ENCODE data around the gene TP53BP2.
A peak's percentile ranks its signal among the peaks of the same experiment; 100 is the strongest.
"Not testable (repeated sequence)": the region's sequence is repeated elsewhere in the genome, so short reads cannot be mapped to it uniquely, and the experiment has no call there.

Gene TP53BP2

GRCh38 chr1:223828162-223828848, 17.4 kb downstream of the TP53BP2 start:
- ATAC-seq (no peak), DNase-seq (ENCODE audit: low spot score in 2 of 2) (no peak)
- no peaks in the 10 kb centered on the region for H3K9me3 Mint-ChIP-seq
- H3K4me1 Mint-ChIP-seq: peaks cover 52% of the 10 kb centered on the region
- no peak overlapping the region for H3K27ac Mint-ChIP-seq
- peaks cover 11% of the 10 kb centered on the region for H3K36me3 Mint-ChIP-seq
- no peak overlapping the region for H3K4me3 Mint-ChIP-seq

- peaks cover 60% of the 10 kb centered on the region for H3K4me1 Mint-ChIP-seq
- H3K4me3 Mint-ChIP-seq: no peak overlapping the region
- H3K36me3 Mint-ChIP-seq: peaks cover 11% of the 10 kb centered on the region
- H3K27ac Mint-ChIP-seq: peak overlapping the region; percentile 0
- ATAC-seq: no peak
- no peaks in the 10 kb centered on the region for H3K9me3 Mint-ChIP-seq
- no peak for DNase-seq (ENCODE audit: low spot score in 2 of 2)
Observed at GRCh38 chr1:223827193-223827663, 18.5 kb downstream of the TP53BP2 start.

- Mint-ChIP-seq H3K9me3 (no peaks in the 10 kb centered on the region), H3K36me3 (peaks cover 11% of the 10 kb centered on the region), H3K4me3 (peak overlapping the region; percentile 34), H3K4me1 (peaks cover 68% of the 10 kb centered on the region), H3K27ac (peak overlapping the region; percentile 0)
- no peak for DNase-seq (ENCODE audit: low spot score in 2 of 2)
- ATAC-seq: peak; percentile 60
Observed at GRCh38 chr1:223825767-223826748, 19.7 kb downstream of the TP53BP2 start.

DNA sequence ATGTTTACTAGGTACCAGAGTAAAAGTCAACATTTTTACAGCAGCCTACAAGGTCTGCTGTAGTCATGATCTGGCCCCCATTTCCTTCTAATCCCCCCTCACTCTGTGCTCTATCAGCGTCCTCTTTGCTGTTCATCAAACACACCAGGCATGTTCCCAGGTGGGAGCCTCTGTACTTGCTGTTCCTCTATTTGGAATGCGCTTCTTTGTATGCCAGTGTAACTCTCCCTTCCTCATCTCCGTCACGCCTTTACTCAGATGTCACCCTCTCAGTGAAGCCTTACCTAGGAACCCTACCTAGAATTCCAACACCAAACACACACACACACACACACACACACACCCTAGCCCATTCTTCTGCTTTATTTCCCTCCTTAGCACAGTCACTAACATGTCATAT, 21.0 kb downstream of the TP53BP2 start:
- H3K4me1 Mint-ChIP-seq: peaks cover 75% of the 10 kb centered on the region
- no peaks in the 10 kb centered on the region for H3K9me3 Mint-ChIP-seq
- peak overlapping the region; percentile 33 for H3K27ac Mint-ChIP-seq
- ATAC-seq (no peak), DNase-seq (ENCODE audit: low spot score in 2 of 2) (no peak)
- peaks cover 22% of the 10 kb centered on the region for H3K36me3 Mint-ChIP-seq
- H3K4me3 Mint-ChIP-seq: no peak overlapping the region

DNA sequence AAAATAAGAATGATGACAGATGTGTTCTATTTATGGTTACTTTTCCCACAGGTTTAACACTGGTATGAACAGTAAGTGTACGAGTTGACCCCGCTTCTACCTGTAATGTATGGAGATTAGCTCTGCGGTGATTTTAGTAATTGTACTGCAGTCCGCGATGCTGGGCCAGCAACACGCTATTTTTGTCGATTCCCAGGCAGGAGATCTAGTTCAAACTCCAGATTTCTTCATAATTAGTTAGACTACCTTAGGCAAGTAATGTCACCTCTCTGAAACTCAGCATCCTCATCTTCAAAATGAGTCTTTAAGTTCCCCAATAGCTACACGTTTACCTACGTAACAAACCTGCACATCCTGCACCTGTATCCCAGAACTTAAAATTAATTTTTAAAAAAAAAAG, 21.5 kb downstream of the TP53BP2 start:
- Mint-ChIP-seq H3K9me3 (no peaks in the 10 kb centered on the region), H3K4me3 (no peak overlapping the region), H3K36me3 (peaks cover 24% of the 10 kb centered on the region), H3K27ac (peak overlapping the region; percentile 33), H3K4me1 (peaks cover 72% of the 10 kb centered on the region)
- DNase-seq (ENCODE audit: low spot score in 2 of 2): no peak
- no peak for ATAC-seq

DNA sequence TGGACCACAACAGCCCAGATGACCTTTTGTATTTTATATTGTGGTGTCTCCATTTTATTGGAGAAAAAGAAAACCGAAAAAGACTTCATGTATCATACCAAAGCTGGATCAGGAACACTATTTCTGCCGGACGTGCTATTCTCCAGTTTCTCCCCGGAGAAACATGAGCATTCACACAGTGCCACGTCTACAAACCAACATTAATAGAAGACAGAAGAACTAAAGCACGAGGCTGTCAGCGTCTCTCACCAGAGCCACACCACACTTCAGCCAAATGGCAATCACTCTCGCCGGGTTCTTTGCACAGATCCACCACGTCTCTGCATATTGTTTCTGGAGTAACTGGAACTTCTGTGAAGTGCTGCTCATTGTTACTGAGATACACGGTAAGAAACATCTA, 24.8 kb downstream of the TP53BP2 start:
- ATAC-seq (no peak), DNase-seq (ENCODE audit: low spot score in 2 of 2) (no peak)
- H3K9me3 Mint-ChIP-seq: no peaks in the 10 kb centered on the region
- peaks cover 53% of the 10 kb centered on the region for H3K4me1 Mint-ChIP-seq
- H3K36me3 Mint-ChIP-seq: peaks cover 46% of the 10 kb centered on the region
- H3K27ac Mint-ChIP-seq: no peak overlapping the region
- no peak overlapping the region for H3K4me3 Mint-ChIP-seq

DNA sequence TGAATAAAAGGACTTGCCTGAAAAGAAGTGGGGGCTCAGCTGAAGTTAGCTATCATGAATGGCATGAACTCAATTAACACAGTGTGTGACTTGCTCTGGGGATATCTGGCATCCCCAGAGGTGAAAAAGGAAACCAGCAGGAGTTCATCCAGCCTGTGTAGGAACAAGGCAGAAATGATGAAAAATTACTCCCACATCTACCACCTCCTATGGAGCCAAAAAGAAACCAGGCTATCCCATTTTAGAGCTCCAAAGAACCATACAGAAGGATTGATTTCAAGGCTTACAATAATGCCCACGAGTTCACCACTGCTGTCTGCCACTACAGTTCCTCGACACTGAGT, 25.3 kb downstream of the TP53BP2 start:
- DNase-seq (ENCODE audit: low spot score in 2 of 2): no peak
- Mint-ChIP-seq H3K4me3 (no peak overlapping the region), H3K9me3 (no peaks in the 10 kb centered on the region), H3K36me3 (peaks cover 48% of the 10 kb centered on the region), H3K4me1 (peaks cover 52% of the 10 kb centered on the region), H3K27ac (no peak overlapping the region)
- ATAC-seq: no peak

GRCh38 chr1:223819730-223820514, 25.8 kb downstream of the TP53BP2 start:
- ATAC-seq (no peak), DNase-seq (ENCODE audit: low spot score in 2 of 2) (no peak)
- H3K4me1 Mint-ChIP-seq: peaks cover 52% of the 10 kb centered on the region
- H3K9me3 Mint-ChIP-seq: no peaks in the 10 kb centered on the region
- peaks cover 48% of the 10 kb centered on the region for H3K36me3 Mint-ChIP-seq
- H3K27ac Mint-ChIP-seq: no peak overlapping the region
- H3K4me3 Mint-ChIP-seq: no peak overlapping the region

- H3K9me3 Mint-ChIP-seq: not testable (repeated sequence)
Observed at GRCh38 chr1:223817265-223817664, 28.5 kb downstream of the TP53BP2 start.

GRCh38 chr1:223815865-223816264, 29.9 kb downstream of the TP53BP2 start:
- H3K4me3 Mint-ChIP-seq: no peak overlapping the region
- peaks cover 84% of the 10 kb centered on the region for H3K36me3 Mint-ChIP-seq
- peaks cover 38% of the 10 kb centered on the region for H3K4me1 Mint-ChIP-seq
- no peak for ATAC-seq
- H3K27ac Mint-ChIP-seq: no peak overlapping the region
- no peak for DNase-seq (ENCODE audit: low spot score in 2 of 2)
- H3K9me3 Mint-ChIP-seq: no peaks in the 10 kb centered on the region

More at GRCh38 chr1:223817265-223817664, 28.5 kb downstream of the TP53BP2 start:
- H3K4me1 Mint-ChIP-seq: peaks cover 49% of the 10 kb centered on the region
- DNase-seq (ENCODE audit: low spot score in 2 of 2); H3K4me3 Mint-ChIP-seq; H3K27ac Mint-ChIP-seq; ATAC-seq: not testable (repeated sequence)
- H3K36me3 Mint-ChIP-seq: peaks cover 71% of the 10 kb centered on the region

DNA sequence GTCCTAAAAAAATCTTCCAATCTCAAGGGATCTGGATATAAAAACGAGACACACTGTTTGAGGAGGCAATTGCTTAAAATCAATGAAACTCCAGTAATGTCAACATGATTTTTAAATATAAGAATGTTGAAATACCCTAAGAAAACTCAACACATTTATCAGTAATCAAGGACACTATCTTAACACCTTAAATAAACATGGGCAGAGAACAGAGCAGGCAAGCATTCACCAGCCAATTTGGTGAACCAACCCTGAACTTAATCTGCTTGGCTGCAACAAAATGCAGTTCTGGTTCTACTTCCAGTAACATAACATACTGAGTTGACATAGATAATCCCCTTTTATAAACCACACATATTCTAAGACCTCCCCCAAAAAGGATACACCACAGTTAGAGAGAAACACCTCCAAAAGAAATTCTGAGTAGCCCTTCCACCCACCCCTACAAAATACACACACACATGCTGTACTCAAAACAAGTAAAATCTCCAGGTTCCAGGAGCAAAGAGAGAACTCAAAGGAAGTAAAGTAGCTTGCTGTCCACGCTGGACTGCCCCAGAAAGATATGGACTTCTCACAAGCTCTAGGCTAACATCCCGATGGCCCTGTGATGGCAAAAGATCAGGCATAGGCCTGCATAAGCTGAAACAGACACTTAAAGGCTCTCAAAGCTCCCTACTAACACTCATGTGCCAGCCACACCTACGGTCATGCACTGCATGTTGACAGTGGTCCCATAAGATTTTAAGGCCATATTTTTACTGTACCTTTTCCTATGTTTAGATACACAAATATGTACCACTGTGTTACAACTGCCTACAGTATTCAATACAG, 30.5 kb downstream of the TP53BP2 start:
- ATAC-seq (no peak), DNase-seq (ENCODE audit: low spot score in 2 of 2) (no peak)
- Mint-ChIP-seq H3K9me3 (no peaks in the 10 kb centered on the region), H3K27ac (peak overlapping the region; percentile 35), H3K4me1 (peaks cover 34% of the 10 kb centered on the region), H3K4me3 (no peak overlapping the region), H3K36me3 (peaks cover 84% of the 10 kb centered on the region)

- peaks cover 29% of the 10 kb centered on the region for H3K4me1 Mint-ChIP-seq
- peaks cover 83% of the 10 kb centered on the region for H3K36me3 Mint-ChIP-seq
- no peak overlapping the region for H3K4me3 Mint-ChIP-seq
- ATAC-seq (no peak), DNase-seq (ENCODE audit: low spot score in 2 of 2) (no peak)
- H3K9me3 Mint-ChIP-seq: no peaks in the 10 kb centered on the region
- peak overlapping the region; percentile 82 for H3K27ac Mint-ChIP-seq
Observed at GRCh38 chr1:223813645-223814044, 32.1 kb downstream of the TP53BP2 start.

DNA sequence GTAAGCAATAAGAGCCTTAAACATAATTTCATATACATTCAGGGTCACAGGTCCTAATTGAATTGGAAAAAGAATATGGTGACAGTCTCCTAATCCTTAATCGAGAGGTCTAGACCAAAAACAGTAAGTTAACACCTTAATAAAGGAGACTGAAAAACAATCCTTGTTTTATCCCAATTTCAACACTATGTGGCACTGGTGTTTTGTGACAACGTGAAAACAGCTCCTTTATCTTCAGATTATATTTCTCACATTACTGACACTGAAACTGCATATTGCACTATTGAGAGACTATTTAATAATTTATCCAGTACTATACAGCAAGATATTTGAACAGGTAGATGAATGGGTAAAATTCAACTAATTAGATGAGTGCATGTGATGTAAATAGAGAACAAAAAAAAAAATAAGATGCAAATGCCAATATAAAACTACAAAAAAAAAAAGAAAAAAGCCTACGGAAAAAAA, 34.1 kb downstream of the TP53BP2 start:
- no peaks in the 10 kb centered on the region for H3K9me3 Mint-ChIP-seq
- no peak overlapping the region for H3K4me3 Mint-ChIP-seq
- H3K36me3 Mint-ChIP-seq: peaks cover 87% of the 10 kb centered on the region
- DNase-seq (ENCODE audit: low spot score in 2 of 2) (no peak), ATAC-seq (peak; percentile 42)
- H3K27ac Mint-ChIP-seq: no peak overlapping the region
- peaks cover 29% of the 10 kb centered on the region for H3K4me1 Mint-ChIP-seq

DNA sequence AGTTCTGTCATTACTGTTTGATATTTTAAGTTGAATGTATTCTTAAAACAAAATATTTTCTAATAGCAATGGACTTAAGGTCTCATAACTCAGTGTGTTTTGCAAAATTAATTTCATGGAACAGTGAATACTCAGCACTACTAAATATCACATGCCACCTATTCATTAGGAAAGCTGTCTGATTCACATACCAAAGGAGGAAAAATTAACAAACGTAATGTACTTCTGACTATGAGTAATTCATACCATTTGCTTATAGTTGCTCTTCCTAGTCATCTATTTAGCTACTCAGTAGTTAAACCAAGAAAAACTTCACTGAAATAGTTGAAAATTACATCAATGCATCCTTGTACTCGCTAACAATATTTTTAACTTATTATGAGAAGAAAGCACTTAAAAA, 35.2 kb downstream of the TP53BP2 start:
- H3K27ac Mint-ChIP-seq: no peak overlapping the region
- no peaks in the 10 kb centered on the region for H3K9me3 Mint-ChIP-seq
- peaks cover 23% of the 10 kb centered on the region for H3K4me1 Mint-ChIP-seq
- peaks cover 89% of the 10 kb centered on the region for H3K36me3 Mint-ChIP-seq
- no peak overlapping the region for H3K4me3 Mint-ChIP-seq
- ATAC-seq: peak; percentile 26
- DNase-seq (ENCODE audit: low spot score in 2 of 2): no peak

All from stimulated activated effector memory CD8-positive, alpha-beta T cell treated with anti-CD3 and anti-CD28 coated beads, Interleukin-12 subunit alpha, Interleukin-12 subunit beta, amount 100 ng/mL, for 72 hours (primary cell).